ENCODE data around the gene SLC2A8.

The SLC2A8 gene

DNA sequence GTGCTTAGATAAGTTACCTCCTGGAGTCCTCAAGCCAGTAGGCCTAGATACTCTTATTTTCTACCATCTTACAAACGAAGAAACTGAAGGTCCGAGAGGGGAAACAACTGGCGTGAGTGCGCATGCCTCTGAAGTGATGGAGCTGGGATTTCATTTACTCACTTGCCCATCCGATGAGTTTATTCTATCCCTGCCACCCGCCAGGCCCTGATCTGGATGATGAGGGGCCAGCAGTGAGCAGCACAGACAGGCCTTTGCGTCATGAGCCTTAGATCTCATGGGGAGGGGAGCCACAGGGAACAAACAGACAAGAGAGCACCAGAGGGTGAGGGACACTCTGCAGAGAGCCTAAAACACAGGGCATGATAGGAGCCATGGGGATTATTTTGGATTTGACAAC is 34.1 kb upstream of the SLC2A8 start:
- peaks cover 5% of the 10 kb centered on the region for H3K36me3 Mint-ChIP-seq (ENCODE audit: low read depth)
- no peaks in the 10 kb centered on the region for H3K27me3 Mint-ChIP-seq (ENCODE audit: low read depth, poor library complexity)
- H3K4me1 Mint-ChIP-seq = peaks cover 9% of the 10 kb centered on the region
- no peak for DNase-seq
- H3K27ac Mint-ChIP-seq = no peak overlapping the region
- no peak overlapping the region for H3K4me3 Mint-ChIP-seq
- H3K9me3 Mint-ChIP-seq = no peaks in the 10 kb centered on the region
- no peak for TF ChIP-seq CTCF (IDR thresholded peaks at IDR 0.05)

DNA sequence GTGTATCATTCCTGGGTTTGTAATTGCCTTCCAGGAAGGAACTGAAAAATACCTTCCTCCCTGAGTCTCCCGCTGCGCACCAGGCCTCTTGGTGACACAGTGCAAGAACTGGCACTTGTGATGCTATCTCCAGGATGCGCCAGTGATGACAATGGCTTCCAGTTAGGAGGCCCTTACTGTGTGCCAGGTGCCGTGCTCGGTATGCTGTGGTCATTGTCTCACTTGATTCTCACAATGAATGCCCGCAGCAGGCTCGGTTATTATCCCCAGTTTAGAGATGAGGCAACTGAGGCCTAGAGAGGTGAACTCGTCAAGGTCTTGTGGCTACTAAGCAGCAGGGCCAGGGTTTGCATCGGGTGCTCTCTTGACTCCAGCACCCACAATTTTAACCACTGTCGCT is 31.5 kb upstream of the SLC2A8 start:
- DNase-seq = no peak
- H3K4me3 Mint-ChIP-seq = no peak overlapping the region
- no peaks in the 10 kb centered on the region for H3K9me3 Mint-ChIP-seq
- TF ChIP-seq CTCF (IDR thresholded peaks at IDR 0.05) = no peak
- H3K4me1 Mint-ChIP-seq = peaks cover 17% of the 10 kb centered on the region
- no peak overlapping the region for H3K27ac Mint-ChIP-seq
- H3K36me3 Mint-ChIP-seq (ENCODE audit: low read depth) = peaks cover 5% of the 10 kb centered on the region
- H3K27me3 Mint-ChIP-seq (ENCODE audit: low read depth, poor library complexity) = peaks cover 3% of the 10 kb centered on the region

DNA sequence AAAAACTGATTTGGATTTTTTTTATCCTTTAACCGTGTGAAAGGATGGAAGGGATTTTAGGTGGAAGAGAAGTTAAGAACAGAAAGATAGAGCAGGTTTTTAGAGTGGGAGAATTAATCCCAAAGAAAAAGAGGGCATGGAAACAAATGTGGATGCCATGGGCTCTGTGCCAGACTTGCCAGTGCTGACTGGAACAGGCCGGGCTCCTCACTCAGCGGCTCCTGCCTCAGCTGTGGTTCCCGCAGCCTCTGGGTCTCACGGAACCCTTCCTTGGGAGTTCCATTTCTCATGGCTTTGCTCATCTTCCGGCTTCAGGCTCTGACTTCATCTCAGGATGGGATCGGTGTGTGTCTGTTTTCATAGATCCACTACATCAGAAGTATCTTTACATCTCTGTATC is 30.4 kb upstream of the SLC2A8 start:
- peaks cover 17% of the 10 kb centered on the region for H3K4me1 Mint-ChIP-seq
- no peak for DNase-seq
- TF ChIP-seq CTCF (IDR thresholded peaks at IDR 0.05) = no peak
- H3K4me3 Mint-ChIP-seq = no peak overlapping the region
- H3K9me3 Mint-ChIP-seq = no peaks in the 10 kb centered on the region
- H3K36me3 Mint-ChIP-seq (ENCODE audit: low read depth) = peaks cover 5% of the 10 kb centered on the region
- no peak overlapping the region for H3K27ac Mint-ChIP-seq
- H3K27me3 Mint-ChIP-seq (ENCODE audit: low read depth, poor library complexity) = peaks cover 6% of the 10 kb centered on the region

DNA sequence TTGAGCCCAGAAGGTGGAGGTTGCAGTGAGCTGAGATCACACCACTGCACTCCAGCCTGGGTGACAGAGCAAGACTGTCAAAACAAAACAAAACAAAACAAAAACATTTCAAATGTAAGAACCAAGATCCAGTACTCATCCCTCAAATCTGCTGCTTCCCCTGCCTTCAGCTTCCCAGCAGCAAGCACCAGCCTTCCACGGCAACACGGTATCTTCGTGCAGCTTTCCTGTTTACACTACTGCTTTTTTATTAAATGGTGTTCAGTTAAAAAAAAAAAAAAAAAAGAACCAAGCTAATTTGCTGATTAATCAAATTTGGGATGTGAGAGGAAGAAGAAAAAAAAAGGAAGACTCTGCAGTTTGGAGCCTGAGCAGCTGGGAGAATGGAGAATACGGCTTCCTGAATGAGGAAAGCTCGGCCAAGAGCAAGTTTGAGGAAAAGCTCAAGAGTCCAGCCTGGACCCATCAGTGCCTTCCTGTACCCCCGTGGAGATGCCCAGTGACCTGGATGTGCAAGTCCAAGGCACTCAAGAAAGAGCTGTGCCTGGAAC is 28.0 kb upstream of the SLC2A8 start:
- Mint-ChIP-seq H3K27me3 (ENCODE audit: low read depth, poor library complexity) (peaks cover 9% of the 10 kb centered on the region), H3K4me3 (no peak overlapping the region), H3K36me3 (ENCODE audit: low read depth) (peaks cover 5% of the 10 kb centered on the region), H3K4me1 (peaks cover 9% of the 10 kb centered on the region), H3K27ac (no peak overlapping the region), H3K9me3 (no peaks in the 10 kb centered on the region)
- no peak for DNase-seq
- TF ChIP-seq CTCF (IDR thresholded peaks at IDR 0.05) = no peak

GRCh38 chr9:127369428-127369827 is 27.5 kb upstream of the SLC2A8 start:
- no peak for TF ChIP-seq CTCF (IDR thresholded peaks at IDR 0.05)
- no peak overlapping the region for H3K4me3 Mint-ChIP-seq
- H3K9me3 Mint-ChIP-seq = no peaks in the 10 kb centered on the region
- no peak for DNase-seq
- peaks cover 7% of the 10 kb centered on the region for H3K4me1 Mint-ChIP-seq
- peaks cover 2% of the 10 kb centered on the region for H3K36me3 Mint-ChIP-seq (ENCODE audit: low read depth)
- peaks cover 9% of the 10 kb centered on the region for H3K27me3 Mint-ChIP-seq (ENCODE audit: low read depth, poor library complexity)
- no peak overlapping the region for H3K27ac Mint-ChIP-seq

- Mint-ChIP-seq H3K36me3 (ENCODE audit: low read depth) (no peaks in the 10 kb centered on the region), H3K27me3 (ENCODE audit: low read depth, poor library complexity) (peaks cover 10% of the 10 kb centered on the region), H3K27ac (no peak overlapping the region), H3K4me1 (peaks cover 7% of the 10 kb centered on the region), H3K4me3 (no peak overlapping the region), H3K9me3 (no peaks in the 10 kb centered on the region)
- no peak for TF ChIP-seq CTCF (IDR thresholded peaks at IDR 0.05)
- DNase-seq = no peak
Observed at GRCh38 chr9:127370147-127370579, 26.8 kb upstream of the SLC2A8 start.

Data from nephron progenitor cell (in vitro differentiated cells).